SK-N-DZ (cell line): ENCODE results near the gene GCNT1. TPM values are rescaled to one million over a fixed set of nuclear protein-coding genes. Genes with fewer than 3 reads are reported as not detected.
"Not testable (repeated sequence)": the region's sequence is repeated elsewhere in the genome, so short reads cannot be mapped to it uniquely, and the experiment has no call there.

Experiments used
- DNase-seq: peaks from one replicate; pipeline ENCODE4 v3.0.0-alpha.2; 2015; ENCODE audit warnings: low spot score
- polyA plus RNA-seq, 2 experiments: library from polyadenylated mRNA; depleted of rRNA; stranded (reverse); fragments of >200 nt; gene quantifications; 2 replicates each; pipeline ENCODE4 v1.2.3, GENCODE V29; 2014

Gene GCNT1
- polyA plus RNA-seq (2014; cell fraction: cytosol; rRNA removed): 0.12 and 0.23 TPM in 2 replicates
- 0.22 and 0.25 TPM in 2 replicates for polyA plus RNA-seq (2014; cell fraction: nucleus; rRNA removed)

GRCh38 chr9:76458903-76459693 lies at the start of gene GCNT1:
Gene GCNT1, plus strand, starts transcription at chr9:76459182. Its CDS starts 43,200 bp downstream, at chr9:76502382.
- DNase-seq: peak; percentile 84

- no peak for DNase-seq
Observed at GRCh38 chr9:76412638-76413037, 46.3 kb upstream of the GCNT1 start.

- no peak for DNase-seq
Observed at GRCh38 chr9:76413658-76414057, 45.3 kb upstream of the GCNT1 start.

GRCh38 chr9:76414661-76415060 lies 44.3 kb upstream of the GCNT1 start:
- DNase-seq: no peak

GRCh38 chr9:76415154-76415553 lies 43.8 kb upstream of the GCNT1 start:
- no peak for DNase-seq

GRCh38 chr9:76415731-76416130 lies 43.3 kb upstream of the GCNT1 start:
- no peak for DNase-seq

GRCh38 chr9:76417394-76417793 lies 41.6 kb upstream of the GCNT1 start:
- DNase-seq: no peak

- no peak for DNase-seq
Observed at GRCh38 chr9:76419782-76420380, 39.1 kb upstream of the GCNT1 start.

GRCh38 chr9:76423216-76424177 lies 35.5 kb upstream of the GCNT1 start:
- DNase-seq: no peak

- DNase-seq: no peak
Observed at GRCh38 chr9:76424491-76424890, 34.5 kb upstream of the GCNT1 start.

- DNase-seq: no peak
Observed at GRCh38 chr9:76425677-76426453, 33.1 kb upstream of the GCNT1 start.

- no peak for DNase-seq
Observed at GRCh38 chr9:76426807-76427419, 32.1 kb upstream of the GCNT1 start.

GRCh38 chr9:76431601-76432000 lies 27.4 kb upstream of the GCNT1 start:
- DNase-seq: no peak

GRCh38 chr9:76433406-76433805 lies 25.6 kb upstream of the GCNT1 start:
- DNase-seq: no peak

GRCh38 chr9:76433836-76434235 lies 25.1 kb upstream of the GCNT1 start:
- DNase-seq: no peak

- not testable (repeated sequence) for DNase-seq
Observed at GRCh38 chr9:76434897-76435296, 24.1 kb upstream of the GCNT1 start.

GRCh38 chr9:76437017-76437699 lies 21.8 kb upstream of the GCNT1 start:
- DNase-seq: not testable (repeated sequence)

- no peak for DNase-seq
Observed at GRCh38 chr9:76438841-76439588, 20.0 kb upstream of the GCNT1 start.
